Brain pericyte (primary cell): ENCODE measurements around the gene KRT20.

ENCODE experiments used
- DNase-seq: peaks from one replicate; pipeline ENCODE4 v3.0.0-alpha.2; 2012; ENCODE audit warnings: low read depth, low spot score

The KRT20 gene

DNA sequence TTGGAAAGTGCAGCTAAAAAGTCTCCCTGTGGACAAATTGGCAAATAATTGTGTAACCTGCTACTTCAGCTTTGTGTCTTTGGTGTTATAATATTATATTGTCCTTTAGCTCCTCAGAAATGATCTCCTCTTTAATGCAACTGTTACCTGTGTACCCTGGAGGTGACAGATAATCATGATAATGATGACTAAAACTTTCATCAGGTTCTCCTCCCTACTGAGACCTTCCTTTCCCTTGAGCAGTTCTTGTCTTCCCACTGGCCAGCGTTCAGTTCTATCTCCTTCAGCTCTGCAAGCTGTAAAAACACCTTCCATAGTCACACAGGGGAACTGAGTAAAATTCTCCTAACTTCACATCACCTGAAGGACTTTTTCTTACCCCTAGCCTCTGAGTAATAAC lies 32.7 kb downstream of the KRT20 start:
- DNase-seq, result no peak

DNA sequence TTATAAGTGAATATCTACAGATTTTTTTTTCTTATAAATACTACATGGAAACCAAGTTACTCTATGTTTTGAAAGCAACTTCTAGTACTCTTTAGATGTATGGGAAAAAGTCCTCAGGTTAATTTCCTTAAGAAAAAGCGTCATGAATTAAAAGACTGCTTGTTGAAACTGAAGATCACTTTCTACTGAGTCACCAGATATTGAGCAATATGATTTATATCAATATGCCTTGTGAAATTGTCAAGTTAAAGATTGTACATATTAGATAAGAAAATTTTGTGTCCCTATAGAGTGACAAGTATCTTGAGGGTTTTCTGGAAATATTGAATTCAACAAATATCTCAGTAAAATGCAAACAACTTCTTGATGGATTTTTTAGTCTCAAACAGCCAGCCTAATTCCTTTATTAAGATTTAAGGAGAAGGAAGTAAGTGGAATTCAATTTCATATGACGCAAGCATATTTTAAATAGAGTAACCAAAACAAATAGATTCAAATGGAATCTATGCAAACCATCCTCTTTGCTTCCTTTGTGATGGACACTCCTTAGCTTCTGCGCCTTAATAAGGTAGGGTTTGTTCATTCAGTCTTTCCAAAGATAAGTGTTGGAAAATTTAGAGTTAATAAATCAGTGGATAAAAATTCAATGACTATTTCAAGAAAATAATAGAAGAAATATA lies 34.6 kb downstream of the KRT20 start:
- DNase-seq, result no peak

DNA sequence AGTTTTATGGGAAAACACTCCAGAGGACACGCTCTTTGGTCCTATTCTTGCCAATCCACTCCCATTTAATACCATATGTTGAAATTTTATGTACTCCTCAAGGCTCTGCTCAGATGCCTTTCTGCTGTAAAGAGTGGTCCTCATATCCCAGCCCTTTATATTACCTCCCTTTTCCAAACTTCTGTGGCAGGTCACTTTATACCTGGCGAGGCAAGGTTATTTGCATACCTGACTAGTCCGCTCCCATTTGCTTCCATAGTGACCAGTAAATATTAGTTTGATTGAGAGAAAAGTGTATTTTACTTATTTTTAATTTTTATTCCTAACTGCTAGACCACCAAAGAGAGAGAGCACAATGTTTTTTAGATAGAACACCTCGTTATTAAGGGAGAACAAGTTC lies 35.3 kb downstream of the KRT20 start:
- DNase-seq, result no peak

DNA sequence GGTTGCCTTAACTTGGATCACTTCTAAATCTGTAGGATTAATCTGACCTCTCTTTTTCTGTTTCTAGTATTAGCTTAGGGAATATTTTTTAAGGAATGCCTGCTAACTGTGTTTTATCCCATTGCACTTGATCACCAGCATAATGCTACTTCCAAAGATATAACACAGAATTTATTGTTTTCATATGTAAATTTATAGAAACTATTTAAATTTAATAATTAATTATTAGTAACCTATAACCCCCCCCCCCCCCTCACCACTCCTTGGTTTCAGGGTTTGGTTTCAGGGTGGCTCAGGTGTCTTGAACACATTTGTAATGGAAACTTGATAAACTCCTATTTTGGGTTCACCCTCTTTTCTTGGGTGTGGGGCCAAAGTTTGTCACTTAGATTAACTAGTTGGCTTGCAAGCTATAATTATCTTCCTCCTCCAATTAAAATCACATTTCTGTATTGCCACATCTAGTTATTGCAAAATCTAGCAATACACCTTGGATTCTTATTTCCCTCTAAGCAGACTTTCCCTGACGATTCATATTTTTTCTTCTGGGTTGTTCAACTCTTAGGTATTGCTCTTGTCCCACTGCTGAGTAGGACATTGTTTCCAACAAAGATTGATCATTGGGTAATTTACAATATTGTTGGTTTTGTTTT lies 36.3 kb downstream of the KRT20 start:
- DNase-seq, result no peak

DNA sequence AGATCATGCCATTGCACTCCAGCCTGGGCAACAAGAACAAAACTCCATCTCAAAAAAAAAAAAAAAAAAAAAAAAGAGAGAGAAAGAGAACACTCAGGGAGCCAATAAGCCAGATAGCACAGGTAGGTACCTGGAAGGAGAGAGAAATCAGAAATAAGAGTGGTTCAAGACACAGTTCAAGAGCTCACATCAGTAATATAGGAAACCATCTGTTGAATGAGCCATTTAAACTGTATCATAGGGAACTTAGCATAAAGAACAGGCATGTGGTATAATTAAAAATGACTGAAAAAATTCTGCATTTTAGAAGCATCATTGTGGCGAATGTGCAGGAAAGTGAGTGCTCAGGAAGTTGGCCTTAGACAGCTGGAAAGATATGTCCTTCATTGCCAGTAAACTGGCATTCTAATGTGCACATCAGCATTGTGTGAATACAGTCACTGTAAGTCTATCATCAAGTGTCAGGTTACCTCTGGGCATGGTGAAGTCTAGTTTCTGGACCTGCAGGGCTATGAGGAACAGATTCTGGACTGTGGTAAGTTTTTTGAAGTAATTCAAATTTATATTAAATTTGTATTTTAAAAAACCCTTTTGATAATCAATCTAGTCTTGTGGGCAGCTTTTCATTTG lies 38.4 kb downstream of the KRT20 start:
- DNase-seq, result no peak

DNA sequence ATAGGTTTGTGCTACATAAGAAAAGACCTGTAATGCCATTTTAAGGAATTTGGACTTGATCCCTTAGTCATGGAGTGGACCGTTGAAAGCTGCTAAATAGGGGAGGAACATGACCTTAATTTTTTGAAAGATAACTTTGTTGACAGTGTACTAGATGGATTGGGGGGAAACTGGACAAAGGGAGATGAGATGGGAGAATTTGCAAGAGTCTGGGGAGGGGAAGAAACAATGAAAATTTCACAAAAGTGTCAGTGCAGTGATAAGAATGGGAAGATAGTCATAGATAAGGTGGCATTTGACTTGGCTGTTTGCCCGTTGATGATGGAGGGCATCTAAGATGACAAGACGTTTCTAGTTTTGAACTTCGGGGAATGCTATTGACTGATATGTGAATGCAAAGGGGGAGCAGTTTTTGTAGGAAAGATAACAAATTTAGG lies 40.4 kb downstream of the KRT20 start:
- no peak for DNase-seq

DNA sequence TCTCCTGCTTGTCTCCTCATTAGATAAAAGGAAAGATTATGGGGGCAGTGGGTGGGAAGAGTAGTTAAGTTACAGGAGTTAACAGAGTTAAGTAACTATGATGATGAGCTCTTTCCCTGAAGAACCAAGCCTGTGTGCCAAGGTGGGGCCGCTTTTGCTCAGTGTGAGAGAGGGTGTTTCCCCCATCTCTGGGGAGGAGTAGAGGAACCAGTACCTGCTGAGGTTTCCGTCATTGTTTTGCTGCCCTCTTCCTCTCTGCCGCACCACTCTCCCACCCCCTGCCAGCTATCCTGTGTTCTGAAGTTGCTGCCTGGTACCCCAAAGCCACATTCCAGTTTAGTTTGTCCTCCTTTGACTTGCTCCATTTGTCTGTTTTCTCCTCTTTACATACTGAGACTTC lies 41.8 kb downstream of the KRT20 start:
- no peak for DNase-seq

DNA sequence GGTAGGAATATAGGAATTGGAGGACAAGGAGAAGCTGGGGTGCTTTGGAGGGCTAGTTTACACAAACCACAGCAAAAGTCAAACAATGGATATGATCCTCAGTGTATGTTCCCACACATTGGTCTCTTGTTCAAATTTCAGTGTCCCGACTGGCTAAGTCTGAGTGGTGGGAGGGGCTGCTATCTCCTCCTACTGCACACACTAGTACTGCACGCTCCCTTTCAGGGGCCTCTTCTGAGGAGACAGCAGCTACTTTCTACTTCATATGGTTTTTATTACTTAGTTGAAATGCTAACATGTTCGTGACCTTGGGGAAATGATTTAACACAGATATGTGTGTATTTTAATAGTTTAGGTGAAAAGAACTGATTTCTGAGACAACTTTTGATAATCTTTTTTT lies 43.8 kb downstream of the KRT20 start:
- DNase-seq, result no peak

DNA sequence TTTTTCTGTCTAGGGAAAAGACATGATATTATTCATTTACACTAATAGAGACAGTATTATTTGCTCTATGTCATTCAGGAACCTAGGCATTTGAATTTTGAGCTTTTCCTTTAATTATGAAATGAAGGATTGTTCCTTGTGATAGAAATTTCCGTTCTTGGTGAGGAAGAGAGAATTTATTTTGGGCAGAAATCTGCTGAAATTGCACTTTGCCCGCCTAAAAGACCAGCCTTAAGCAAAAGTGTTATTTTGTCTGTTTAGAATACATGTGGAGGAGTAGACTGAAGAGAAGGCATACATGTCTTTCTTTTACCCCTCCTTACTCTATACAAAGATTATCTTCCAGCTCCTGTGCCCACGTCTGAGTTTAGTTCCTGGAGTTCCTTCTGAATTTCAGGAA lies 45.8 kb downstream of the KRT20 start:
- no peak for DNase-seq

DNA sequence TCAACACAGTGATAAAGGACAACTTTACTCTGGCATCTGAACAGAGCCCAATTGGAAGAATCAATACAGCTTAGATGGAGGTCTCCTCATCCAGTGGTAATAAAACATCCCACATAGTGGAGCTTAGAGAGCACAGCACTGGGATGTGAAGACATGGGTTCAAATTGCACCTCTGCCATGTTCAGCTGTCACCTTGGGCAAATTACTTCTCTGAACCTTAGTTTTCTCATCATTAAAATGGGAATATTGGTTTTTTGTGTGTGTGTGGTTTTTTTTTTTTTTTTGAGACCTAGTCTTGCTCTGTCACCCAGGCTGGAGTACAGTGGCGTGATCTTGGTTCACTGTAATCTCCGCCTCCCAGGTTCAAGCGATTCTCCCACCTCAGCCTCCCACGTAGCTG lies 49.0 kb downstream of the KRT20 start:
- no peak for DNase-seq

DNA sequence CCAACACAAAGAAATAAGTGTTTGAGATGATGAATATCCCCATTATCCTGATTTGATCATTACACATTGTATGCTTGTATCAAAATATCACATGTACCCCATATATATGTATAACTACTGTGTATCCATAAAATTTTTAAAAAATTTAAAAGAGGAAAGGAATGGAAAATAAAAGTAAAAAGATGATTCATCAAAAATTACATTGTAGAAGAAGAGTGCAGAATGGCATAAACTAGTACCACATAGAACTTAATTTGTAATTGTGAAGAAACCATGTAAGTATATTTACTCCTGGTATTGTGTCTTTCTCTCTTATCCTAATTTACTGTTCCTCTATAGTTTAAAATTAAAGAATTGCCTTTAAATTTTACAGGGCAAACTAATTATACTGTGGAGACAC lies 51.2 kb downstream of the KRT20 start:
- DNase-seq, result no peak

DNA sequence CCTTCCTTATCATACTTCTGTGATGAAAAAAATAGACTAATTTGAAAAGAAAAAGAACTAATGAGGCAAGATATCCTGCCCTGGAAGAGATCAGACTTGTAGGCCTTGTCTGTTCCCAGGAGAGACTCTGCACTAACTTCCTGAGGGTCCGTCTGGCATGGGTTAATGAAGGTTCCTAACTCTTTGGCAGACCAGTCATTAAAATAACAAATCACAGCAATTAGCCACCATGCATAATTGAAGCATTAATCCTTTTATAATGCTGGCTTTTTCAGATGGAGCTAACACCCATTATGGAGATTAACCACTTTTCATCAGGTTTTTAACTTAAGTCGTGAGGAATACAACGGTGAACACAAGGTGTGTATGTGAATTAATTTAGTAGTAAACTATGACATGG lies 52.2 kb downstream of the KRT20 start:
- DNase-seq, result no peak

DNA sequence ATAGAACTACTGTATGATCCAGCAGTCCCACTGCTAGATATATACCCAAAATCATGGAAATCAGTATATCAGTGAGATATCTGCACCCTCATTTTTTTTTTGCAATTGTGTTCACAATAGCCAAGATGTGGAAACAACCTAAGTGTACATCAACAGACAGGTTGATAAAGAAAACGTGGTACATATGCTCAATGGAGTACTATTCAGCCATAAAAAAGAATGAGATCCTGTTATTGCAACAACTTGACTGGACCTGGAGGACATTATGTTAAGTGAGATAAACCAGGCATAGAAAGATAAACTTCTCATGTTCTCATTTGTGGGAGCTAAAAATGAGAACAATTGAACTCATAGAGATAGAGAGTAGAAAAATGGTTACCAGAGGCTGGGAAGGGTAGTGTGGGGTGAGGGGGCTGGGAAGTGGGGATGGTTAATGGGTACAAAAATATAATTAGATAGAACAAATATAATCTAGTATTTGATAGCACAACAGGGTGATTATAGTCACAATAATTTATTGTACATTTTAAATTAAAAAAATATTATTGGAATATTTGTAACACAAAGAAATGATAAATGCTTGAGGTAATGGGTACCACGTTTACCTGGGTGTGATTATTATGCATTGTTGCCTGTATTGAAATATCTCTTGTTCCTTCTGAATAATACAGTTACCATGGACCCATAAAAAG lies 54.8 kb downstream of the KRT20 start:
- no peak for DNase-seq

DNA sequence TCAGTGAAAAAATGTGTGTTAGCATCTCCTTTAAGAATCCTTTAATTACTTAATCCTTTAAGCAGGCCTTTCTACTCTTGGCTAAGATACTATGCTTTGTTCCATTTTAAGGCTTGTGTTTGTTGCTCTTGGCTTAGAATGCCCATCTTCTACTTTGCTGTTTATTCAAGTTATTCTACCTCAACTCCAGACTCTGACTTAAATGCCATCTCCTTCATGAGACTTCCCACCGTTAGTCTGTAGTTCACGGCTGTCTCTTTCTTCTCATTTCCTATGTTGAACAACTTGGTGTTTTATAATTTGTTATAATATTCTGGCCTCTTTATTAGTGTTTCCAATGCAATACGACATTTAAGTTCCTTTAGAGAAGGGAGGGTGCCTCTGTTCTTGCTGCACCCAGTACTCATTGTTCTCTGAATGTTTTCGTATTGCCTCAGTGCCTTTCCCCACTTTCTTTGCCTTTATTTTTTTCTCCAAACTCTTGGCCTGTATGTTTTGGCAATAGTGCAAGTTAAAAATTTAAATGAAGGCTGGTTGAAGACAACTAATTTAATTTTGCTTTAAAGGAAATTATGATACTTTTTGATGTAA lies 56.5 kb downstream of the KRT20 start:
- DNase-seq, result no peak

DNA sequence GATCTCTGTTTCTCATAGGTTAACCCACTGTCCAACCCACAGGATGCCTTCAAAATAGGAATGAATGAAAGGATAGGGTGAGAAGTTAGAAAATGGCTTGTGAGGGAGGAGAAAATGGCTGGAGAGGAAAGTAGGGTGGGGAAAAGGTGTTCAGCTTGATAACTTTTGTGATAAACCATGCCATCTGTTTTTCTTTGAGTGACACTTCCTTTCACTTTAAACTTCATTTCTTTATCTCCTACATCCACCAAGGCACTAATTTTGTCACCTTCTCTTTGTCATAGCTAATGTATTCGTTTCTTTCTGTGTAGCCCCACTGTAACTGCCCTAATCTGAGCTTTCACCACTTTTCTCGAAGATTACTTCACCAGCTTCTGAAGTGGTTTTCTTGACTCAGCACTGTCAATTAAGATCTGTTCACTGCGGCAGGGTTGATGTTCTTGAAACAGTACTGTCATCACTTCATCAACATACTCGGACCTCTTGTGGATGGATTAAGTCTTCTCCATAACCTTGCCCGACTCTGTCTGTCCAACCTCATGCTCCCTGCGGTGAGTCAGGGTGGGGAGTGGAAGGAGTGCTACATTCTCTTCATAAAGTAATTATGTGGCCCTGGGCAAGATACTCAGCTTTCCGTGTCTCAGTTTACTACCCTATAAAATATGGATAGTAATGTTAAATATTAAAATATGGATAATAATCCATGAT lies 57.1 kb downstream of the KRT20 start:
- DNase-seq, result no peak
